ENCODE data around the gene PGM5.
"Not testable (repeated sequence)": the region's sequence is repeated elsewhere in the genome, so short reads cannot be mapped to it uniquely, and the experiment has no call there.

PGM5 gene

DNA sequence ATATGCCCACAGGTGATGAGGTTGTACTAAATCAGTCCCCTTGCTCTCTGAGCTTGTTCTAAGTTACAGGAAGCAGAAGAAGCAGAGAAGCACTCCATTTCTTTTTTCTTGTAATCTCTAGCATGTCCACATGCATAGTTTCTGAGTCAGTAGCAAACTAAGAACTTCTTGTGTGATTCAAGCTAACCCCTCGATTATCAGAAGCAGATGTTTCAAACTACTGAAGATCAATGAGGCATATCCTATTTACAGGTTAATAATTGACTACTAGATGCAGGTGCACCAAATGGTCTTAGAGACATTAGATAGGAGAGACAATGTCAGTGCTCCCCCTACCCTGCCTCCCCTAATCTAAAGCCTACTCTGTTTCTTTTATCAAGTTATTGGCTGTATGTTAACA is 21.3 kb downstream of the PGM5 start:
- not testable (repeated sequence) for DNase-seq (ENCODE audit: low spot score)

GRCh38 chr9:68383894-68384293 is 27.5 kb downstream of the PGM5 start:
- not testable (repeated sequence) for DNase-seq (ENCODE audit: low spot score)

GRCh38 chr9:68389558-68389957 is 33.1 kb downstream of the PGM5 start:
- not testable (repeated sequence) for DNase-seq (ENCODE audit: low spot score)

DNA sequence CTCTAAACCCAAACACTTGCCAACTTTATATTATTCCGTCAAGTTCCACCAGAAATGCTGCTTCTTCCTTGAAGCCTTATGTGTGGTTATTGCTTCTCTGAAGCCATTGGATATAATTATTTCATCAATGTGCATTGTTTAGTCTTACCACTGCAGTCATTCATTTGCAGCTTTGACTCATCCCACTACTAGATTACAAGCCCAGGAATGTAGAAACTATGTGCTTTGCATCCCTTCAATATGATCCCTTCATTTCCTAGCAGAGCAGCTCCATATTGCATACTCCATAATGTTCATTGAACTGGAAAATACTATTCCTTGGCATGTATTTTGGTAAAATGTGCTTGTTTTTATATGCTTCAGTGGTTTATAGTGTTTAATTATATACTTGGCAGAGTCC is 34.3 kb downstream of the PGM5 start:
- not testable (repeated sequence) for DNase-seq (ENCODE audit: low spot score)

DNA sequence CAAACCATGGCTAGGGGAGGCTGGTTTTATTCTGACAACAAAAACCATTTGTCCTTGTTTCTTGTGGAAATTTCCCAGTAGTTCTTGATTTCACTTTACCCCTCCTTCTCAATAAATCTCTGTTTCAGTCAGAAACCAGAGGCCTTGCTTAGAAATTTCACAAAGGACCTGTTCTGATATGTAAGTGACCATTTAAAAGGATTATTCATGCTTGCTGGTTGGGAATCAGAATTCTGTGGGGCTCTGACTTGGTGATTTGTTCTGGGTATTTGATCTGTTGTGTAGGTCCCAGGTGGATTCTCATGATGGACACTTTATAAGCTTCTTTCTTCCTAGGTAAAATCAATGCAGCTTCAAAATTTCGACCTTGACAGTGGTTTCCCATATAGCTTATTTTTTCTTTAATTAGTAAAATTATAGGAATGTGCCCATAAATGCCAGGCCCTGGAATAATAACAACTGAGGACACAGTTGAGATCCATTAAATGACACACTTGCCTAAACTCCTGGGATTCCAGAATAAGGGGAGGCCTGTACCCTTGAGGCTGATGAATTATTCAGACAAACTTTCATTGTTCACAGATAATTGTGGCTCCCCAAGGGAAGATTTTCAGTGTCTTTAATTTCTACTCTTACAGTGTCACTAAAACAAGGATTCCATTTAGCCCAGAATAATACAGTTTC is 40.1 kb downstream of the PGM5 start:
- not testable (repeated sequence) for DNase-seq (ENCODE audit: low spot score)

DNA sequence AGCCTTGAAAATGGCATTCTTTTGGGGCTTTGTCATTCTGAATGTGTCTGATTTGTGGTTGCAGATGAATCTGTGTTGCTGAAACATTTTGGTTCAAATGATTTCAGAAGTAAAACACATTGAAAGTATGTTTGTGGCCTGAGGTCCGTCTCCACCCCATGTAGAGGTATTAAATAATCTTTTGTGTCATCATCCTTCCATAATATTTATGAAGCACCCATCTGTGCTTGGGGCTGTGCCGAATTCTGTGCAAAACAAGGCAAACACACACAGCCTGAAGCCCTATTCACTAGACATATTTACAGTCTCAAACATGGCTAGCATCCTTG is 40.6 kb downstream of the PGM5 start:
- not testable (repeated sequence) for DNase-seq (ENCODE audit: low spot score)

- not testable (repeated sequence) for DNase-seq (ENCODE audit: low spot score)
These were observed 41.4 kb downstream of the PGM5 start for GRCh38 chr9:68397796-68398195.

- not testable (repeated sequence) for DNase-seq (ENCODE audit: low spot score)
These were observed 41.9 kb downstream of the PGM5 start for GRCh38 chr9:68398324-68398723.

GRCh38 chr9:68404421-68405185 is 48.2 kb downstream of the PGM5 start:
- not testable (repeated sequence) for DNase-seq (ENCODE audit: low spot score)

DNA sequence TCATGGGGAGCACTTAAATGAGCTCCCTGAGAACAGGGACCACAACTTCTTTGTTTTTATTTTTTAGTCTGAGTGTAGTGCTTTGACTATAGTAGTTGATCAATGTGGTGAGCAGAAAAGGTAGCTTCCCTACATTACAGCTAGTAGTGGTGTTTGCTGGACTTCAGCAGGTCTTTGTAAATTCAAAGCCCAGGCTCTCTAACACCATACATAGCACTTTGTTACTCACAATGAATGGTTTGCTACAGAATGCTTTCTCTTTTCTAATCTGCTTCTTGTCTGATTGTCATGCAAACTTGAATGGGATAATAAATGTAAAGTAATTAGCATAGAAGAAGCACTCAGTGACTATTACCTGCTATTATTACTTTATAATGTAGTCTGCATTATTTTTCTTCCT is 55.5 kb downstream of the PGM5 start:
- DNase-seq (ENCODE audit: low spot score) = not testable (repeated sequence)

DNA sequence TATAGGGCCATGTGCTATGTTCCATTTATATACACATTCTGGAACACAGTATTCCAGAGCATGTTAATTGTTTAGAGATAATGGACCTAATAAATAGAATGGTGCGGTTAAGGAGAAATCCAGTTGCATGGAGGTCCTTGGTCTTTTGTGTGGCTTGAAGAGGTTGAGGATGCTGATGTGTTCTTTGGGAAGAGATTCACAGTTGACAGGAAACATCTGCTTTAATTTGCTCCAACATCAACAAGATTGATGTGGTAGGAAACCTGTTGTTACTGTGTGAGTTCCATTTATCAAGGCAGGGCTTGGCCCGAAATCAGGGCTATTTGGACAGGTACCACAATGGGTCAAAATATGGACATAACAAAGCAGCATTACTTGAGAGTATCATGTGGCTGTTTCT is 56.3 kb downstream of the PGM5 start:
- not testable (repeated sequence) for DNase-seq (ENCODE audit: low spot score)

GRCh38 chr9:68415065-68415464 is 58.7 kb downstream of the PGM5 start:
- not testable (repeated sequence) for DNase-seq (ENCODE audit: low spot score)

DNA sequence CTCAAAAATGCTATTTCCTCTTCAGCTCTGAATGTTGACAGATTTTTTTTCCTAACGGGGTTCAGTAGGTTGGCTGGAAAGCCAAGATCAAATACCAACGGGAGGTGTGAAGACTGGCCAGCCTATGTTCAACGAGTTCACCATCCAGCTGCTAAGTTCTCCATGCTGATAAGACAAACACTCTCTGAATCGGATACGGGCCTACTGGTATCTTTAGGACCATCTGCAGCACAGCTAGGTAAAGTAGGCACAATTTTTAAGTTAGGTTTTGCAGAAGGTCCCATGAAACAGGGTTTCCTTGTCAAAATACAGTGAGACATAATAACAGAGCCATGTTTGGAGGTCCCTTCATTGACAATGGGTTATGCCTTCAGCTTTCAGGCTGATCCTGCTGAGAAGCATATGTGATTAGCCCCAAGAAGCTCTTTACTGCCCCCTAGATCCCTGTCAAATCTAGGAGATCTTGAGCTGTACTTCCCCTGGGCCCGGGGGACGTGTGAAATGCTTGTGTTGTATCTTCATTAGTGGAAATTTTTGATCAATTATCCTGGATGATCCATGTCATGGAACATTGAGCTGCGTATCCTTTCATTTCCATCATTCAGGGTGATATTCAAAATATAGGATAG is 60.6 kb downstream of the PGM5 start:
- DNase-seq (ENCODE audit: low spot score) = peak; percentile 2

DNA sequence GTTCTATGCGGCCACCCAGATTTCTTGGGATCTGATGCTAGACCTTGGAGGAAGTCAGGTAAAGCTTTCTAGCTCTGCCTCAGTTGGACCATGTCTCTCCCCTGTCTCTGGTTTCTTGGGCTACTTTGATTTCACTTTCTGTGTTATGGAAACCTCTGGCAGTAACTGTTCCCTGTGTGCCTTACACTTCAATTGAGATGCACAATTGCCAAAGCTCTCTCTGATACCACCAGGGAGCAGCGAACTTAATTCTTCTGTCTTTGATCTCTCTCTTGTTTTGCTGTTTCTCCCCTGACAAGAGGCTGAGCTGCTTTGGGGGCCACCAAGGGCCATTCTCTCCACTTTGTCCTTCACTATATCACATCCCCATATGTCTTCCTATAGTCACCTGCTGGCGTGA is 61.4 kb downstream of the PGM5 start:
- no peak for DNase-seq (ENCODE audit: low spot score)

- no peak for DNase-seq (ENCODE audit: low spot score)
These were observed 61.9 kb downstream of the PGM5 start for GRCh38 chr9:68418259-68418845.

- DNase-seq (ENCODE audit: low spot score) = no peak
These were observed 63.5 kb downstream of the PGM5 start for GRCh38 chr9:68419901-68420300.

DNA sequence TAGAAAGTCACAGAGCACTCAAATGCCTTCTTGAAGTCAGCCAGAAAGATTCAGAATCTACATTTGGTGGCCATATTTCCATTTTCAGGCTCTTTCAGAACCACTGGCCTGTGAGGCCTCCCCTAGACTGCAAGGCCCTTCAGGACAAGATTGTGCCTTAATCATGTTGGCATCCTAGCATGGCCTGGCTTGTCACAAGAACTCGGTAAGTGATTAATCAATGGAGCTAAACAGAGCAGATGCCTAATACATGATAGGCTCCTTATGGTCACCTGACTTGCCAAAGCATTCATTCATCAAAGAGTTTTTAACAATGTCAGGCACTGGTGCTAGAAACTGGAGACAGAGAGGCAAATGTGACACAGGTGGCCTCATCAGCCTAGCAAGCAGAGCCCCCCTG is 70.3 kb downstream of the PGM5 start:
- DNase-seq (ENCODE audit: low spot score) = no peak

- DNase-seq (ENCODE audit: low spot score) = no peak
These were observed 71.0 kb downstream of the PGM5 start for GRCh38 chr9:68427216-68427977.

DNA sequence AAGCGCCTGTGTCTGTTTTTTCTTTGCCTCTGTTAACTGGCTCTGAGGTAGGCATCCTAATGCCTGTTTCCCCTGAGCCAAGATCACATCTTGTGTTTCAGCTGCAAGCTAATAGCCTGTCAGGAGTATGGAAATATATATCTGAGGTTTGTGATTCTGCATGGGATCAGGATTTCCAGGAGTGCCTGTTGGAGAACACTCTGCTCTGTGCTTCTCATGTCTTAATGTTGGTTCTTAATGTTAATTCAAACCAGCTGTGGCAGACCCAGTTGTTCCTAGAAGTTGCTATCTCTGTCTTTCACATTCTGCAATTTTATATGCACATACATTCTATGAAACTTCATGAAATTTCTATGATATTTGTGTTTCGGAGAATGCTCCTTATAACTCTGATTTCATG is 72.1 kb downstream of the PGM5 start:
- no peak for DNase-seq (ENCODE audit: low spot score)

DNA sequence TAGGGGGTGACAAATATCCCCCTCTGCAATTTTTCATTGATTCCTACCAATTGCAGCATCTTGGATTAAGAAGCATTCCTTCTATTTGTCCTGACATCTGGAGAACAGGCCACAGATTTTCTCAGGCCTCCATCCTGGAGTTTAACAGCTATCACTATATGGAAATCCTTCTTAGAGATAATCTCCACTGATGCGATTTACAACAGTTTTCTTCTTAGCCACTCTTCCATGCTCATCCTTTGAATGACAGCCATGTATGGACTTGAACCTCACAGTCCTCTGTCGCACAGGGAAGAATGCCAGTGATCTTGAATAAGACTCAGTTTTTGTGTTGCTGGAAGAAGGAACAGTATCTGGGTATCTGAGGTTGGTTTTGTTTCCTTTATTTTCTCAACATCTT is 73.2 kb downstream of the PGM5 start:
- no peak for DNase-seq (ENCODE audit: low spot score)

DNA sequence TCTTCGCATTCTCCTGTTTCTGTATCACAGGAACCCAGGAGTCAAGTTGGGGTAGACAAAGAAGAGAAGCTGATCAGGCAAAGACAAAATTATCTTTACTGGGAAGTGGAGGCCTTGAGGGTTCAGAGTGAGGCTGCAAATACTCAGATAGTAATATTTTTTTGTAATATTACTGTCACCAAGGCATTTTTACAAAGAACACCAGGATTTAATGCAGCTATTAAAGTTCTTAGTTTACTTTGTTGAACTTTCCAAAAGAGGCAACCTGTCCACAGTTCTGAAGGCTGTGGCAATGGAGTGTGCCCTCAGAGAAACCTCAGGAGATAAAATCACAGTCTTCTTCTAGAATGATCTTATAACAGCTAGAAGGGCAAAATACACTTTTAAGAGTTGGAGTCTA is 74.9 kb downstream of the PGM5 start:
- DNase-seq (ENCODE audit: low spot score) = no peak

- DNase-seq (ENCODE audit: low spot score) = no peak
These were observed 77.2 kb downstream of the PGM5 start for GRCh38 chr9:68433531-68434110.
